Vagina (tissue), 2 donors: ENCODE data around the gene NDRG2. TPM values are rescaled to one million over a fixed set of nuclear protein-coding genes. Genes with fewer than 3 reads are reported as not detected.

Experiments used
- DNase-seq, 2 donors: peaks; one replicate each; pipeline ENCODE4 v3.0.0-alpha.2; 2017; ENCODE audit errors: extremely low spot score in 2 of 2
- H3K27ac ChIP-seq: fragments of 200-600 bp; sonication (generic); one replicate; pipeline ENCODE4 v1.5.1; 2019
- H3K27me3 ChIP-seq: fragments of 200-600 bp; sonication (generic); one replicate; pipeline ENCODE4 v1.5.1; 2019
- H3K36me3 ChIP-seq, 2 donors: fragments of 200-600 bp; sonication (generic); one replicate each; pipeline ENCODE4 v1.5.1; 2017 to 2019
- H3K4me1 ChIP-seq: fragments of 200-600 bp; sonication (generic); one replicate; pipeline ENCODE4 v1.5.1; 2019
- H3K4me3 ChIP-seq, 2 donors: fragments of 200-600 bp; sonication (generic); 1 replicate in 1 of 2; 2 replicates in 1 of 2; pipeline ENCODE4 v1.5.1; 2016 to 2019
- H3K9me3 ChIP-seq: fragments of 200-600 bp; sonication (generic); one replicate; pipeline ENCODE4 v1.5.1; 2019
- CTCF ChIP-seq, 3 experiments: fragments of 450-650 bp in 2 of 3; fragments of 200-600 bp in 1 of 3; sonication (generic) in 1 of 3; IDR thresholded peaks; one replicate each; pipeline ENCODE4 v1.5.1; 2017 to 2019; ENCODE audit warnings: antibody characterized with exemption in 3 of 3, mild to moderate bottlenecking in 2 of 3, moderate library complexity in 2 of 3
- POLR2A ChIP-seq, 2 donors: fragments of 450-650 bp; IDR thresholded peaks; one replicate each; pipeline ENCODE4 v1.6.1; 2017; ENCODE audit warnings: antibody characterized with exemption in 2 of 2, mild to moderate bottlenecking in 2 of 2, moderate library complexity in 2 of 2
- POLR2AphosphoS5 ChIP-seq, 2 donors: sonication (generic); formaldehyde crosslinking; IDR thresholded peaks; one replicate each; pipeline ENCODE4 v1.9.0; 2017; ENCODE audit warnings: antibody characterized with exemption in 2 of 2, mild to moderate bottlenecking in 2 of 2, low read depth in 1 of 2; ENCODE audit not compliant: insufficient read depth in 1 of 2
- intact Hi-C: fragments of 100-400 bp; cut with DNase I; formaldehyde crosslinking; loops from one replicate; pipeline ENCODE4 v1.15.1; 2023
- total RNA-seq: library from RNA; depleted of rRNA; stranded (reverse); fragments of >200 nt; gene quantifications from one replicate; pipeline ENCODE4 v1.2.3, GENCODE V29; 2016

The NDRG2 gene
- total RNA-seq, 1 donor from 2014 or later = 307 TPM

GRCh38 chr14:21017528-21018245 lies 7.2 kb downstream of the NDRG2 start:
- no peaks in the 10 kb centered on the region for H3K27me3 ChIP-seq
- no peaks in the 10 kb centered on the region for H3K9me3 ChIP-seq
- intact Hi-C loops = loop anchor here (5.0 kb wide), 1 partner anchor 75 kb away; no protein-coding TSS in a partner anchor
- H3K27ac ChIP-seq = no peak overlapping the region
- no peak overlapping the region for H3K4me3 ChIP-seq
- TF ChIP-seq CTCF (IDR thresholded peaks at IDR 0.05) = no peak
- TF ChIP-seq POLR2AphosphoS5 (IDR thresholded peaks at IDR 0.05; ENCODE audit: insufficient read depth in 1 of 2, low read depth in 1 of 2) = peak in 1 of 2 donors; percentile 5
- H3K36me3 ChIP-seq = peaks cover 0 to 42% of the 10 kb centered on the region in 2 donors
- no peak for DNase-seq
- peaks cover 30% of the 10 kb centered on the region for H3K4me1 ChIP-seq

GRCh38 chr14:21016413-21017190 lies 8.3 kb downstream of the NDRG2 start:
- H3K36me3 ChIP-seq = peaks cover 0 to 40% of the 10 kb centered on the region in 2 donors
- H3K27me3 ChIP-seq = no peaks in the 10 kb centered on the region
- H3K9me3 ChIP-seq = no peaks in the 10 kb centered on the region
- no peak overlapping the region for H3K4me3 ChIP-seq
- intact Hi-C loops = loop anchor here (5.0 kb wide), 1 partner anchor 76 kb away; no protein-coding TSS in a partner anchor
- H3K4me1 ChIP-seq = peaks cover 21% of the 10 kb centered on the region
- DNase-seq = no peak
- TF ChIP-seq POLR2AphosphoS5 (IDR thresholded peaks at IDR 0.05; ENCODE audit: insufficient read depth in 1 of 2, low read depth in 1 of 2) (no peak), POLR2A (IDR thresholded peaks at IDR 0.05) (no peak), CTCF (IDR thresholded peaks at IDR 0.05) (no peak)
- H3K27ac ChIP-seq = no peak overlapping the region

GRCh38 chr14:21015312-21015711 lies 9.5 kb downstream of the NDRG2 start:
- no peak overlapping the region for H3K4me3 ChIP-seq
- H3K27me3 ChIP-seq = no peaks in the 10 kb centered on the region
- intact Hi-C loops = loop anchor here (2.0 to 5.0 kb wide), 2 partner anchors 25 to 77 kb away; no protein-coding TSS in a partner anchor
- H3K4me1 ChIP-seq = peaks cover 8% of the 10 kb centered on the region
- peaks cover 0 to 32% of the 10 kb centered on the region in 2 donors for H3K36me3 ChIP-seq
- DNase-seq = no peak
- no peaks in the 10 kb centered on the region for H3K9me3 ChIP-seq
- TF ChIP-seq POLR2AphosphoS5 (IDR thresholded peaks at IDR 0.05; ENCODE audit: insufficient read depth in 1 of 2, low read depth in 1 of 2) (no peak), CTCF (IDR thresholded peaks at IDR 0.05) (no peak), POLR2A (IDR thresholded peaks at IDR 0.05) (no peak)
- peak overlapping the region; percentile 56 for H3K27ac ChIP-seq

GRCh38 chr14:21014761-21015190 lies 10.1 kb downstream of the NDRG2 start:
- intact Hi-C loops = loop anchor here (2.0 to 5.0 kb wide), 2 partner anchors 26 to 78 kb away; no protein-coding TSS in a partner anchor
- Histone ChIP-seq H3K4me1 (peaks cover 6% of the 10 kb centered on the region), H3K27me3 (no peaks in the 10 kb centered on the region), H3K9me3 (no peaks in the 10 kb centered on the region), H3K36me3 (peaks cover 0 to 27% of the 10 kb centered on the region in 2 donors), H3K4me3 (no peak overlapping the region), H3K27ac (peak overlapping the region; percentile 56)
- TF ChIP-seq POLR2AphosphoS5 (IDR thresholded peaks at IDR 0.05; ENCODE audit: insufficient read depth in 1 of 2, low read depth in 1 of 2) (peak in 1 of 2 donors; percentile 86), POLR2A (IDR thresholded peaks at IDR 0.05) (no peak), CTCF (IDR thresholded peaks at IDR 0.05) (peak; percentile 82 to 94 (median 89))
- DNase-seq = no peak
